ENCODE results near the gene FBXO38.

DNA sequence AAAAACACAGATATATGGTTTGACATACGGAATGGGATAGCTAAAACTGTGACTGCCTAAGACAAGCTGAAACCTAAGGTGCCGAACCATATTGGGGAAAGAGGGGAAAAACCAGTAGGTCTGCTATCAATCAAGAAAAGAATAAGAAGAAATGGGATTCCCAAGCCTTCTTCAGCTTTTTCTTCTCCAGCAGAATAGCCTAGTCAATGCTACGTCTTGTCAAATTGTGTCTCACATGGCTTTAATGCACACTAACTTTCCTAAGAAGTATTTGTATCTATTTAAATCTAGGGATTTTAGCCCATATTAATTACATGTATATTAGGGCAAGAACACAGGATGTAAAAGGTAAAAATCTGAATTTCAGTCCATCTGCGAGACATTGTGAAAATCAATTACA, 797 bp upstream of the FBXO38 start:
- TF ChIP-seq, protein P1, sequence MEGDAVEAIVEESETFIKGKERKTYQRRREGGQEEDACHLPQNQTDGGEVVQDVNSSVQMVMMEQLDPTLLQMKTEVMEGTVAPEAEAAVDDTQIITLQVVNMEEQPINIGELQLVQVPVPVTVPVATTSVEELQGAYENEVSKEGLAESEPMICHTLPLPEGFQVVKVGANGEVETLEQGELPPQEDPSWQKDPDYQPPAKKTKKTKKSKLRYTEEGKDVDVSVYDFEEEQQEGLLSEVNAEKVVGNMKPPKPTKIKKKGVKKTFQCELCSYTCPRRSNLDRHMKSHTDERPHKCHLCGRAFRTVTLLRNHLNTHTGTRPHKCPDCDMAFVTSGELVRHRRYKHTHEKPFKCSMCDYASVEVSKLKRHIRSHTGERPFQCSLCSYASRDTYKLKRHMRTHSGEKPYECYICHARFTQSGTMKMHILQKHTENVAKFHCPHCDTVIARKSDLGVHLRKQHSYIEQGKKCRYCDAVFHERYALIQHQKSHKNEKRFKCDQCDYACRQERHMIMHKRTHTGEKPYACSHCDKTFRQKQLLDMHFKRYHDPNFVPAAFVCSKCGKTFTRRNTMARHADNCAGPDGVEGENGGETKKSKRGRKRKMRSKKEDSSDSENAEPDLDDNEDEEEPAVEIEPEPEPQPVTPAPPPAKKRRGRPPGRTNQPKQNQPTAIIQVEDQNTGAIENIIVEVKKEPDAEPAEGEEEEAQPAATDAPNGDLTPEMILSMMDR (IDR thresholded peaks at IDR 0.05) = no peak
- TF ChIP-seq POLR2A (IDR thresholded peaks at IDR 0.05) = no peak

Measured in breast epithelium (tissue), 3 donors.